ENCODE measurements around the gene NPR1.
"Not testable (repeated sequence)": the region's sequence is repeated elsewhere in the genome, so short reads cannot be mapped to it uniquely, and the experiment has no call there.

NPR1 gene

DNA sequence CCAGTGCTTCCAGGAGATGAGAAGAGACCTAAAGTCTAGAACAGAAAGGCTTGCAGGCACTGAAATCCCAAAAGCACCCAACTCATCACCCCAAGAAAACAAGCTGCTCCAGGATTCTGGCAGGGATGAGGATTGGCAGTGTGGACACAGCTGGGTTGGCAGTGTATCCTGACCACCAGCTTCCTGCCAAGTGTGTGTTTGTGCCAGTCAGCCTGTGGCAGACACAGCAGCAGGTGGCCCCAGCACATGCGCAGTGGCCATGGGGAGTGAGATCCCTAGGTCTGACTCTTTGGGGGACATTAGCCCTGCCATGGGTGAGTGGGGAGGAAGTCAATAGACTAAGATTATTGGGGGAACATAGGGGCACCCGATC is 28.6 kb upstream of the NPR1 start:
- peak; percentile 74 for DNase-seq

DNA sequence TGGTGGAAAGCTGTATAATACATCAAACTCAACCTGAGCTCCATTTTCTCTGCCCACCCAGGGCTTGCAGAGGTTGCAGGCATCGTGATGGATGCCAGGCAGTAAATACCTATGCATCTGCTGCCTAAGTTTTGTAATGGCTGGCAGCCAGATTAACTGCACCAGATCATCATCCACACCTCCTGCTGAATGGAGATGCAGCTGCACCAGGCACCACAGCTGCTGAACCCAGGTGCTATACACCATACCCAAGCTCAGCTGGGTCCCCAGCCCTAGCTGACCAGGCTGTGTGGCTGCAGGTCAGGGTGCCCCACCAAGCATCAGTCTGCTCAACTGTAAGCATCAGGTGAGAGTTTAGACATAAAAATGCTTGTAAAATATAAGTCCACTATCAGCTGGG is 26.7 kb upstream of the NPR1 start:
- DNase-seq: no peak

DNA sequence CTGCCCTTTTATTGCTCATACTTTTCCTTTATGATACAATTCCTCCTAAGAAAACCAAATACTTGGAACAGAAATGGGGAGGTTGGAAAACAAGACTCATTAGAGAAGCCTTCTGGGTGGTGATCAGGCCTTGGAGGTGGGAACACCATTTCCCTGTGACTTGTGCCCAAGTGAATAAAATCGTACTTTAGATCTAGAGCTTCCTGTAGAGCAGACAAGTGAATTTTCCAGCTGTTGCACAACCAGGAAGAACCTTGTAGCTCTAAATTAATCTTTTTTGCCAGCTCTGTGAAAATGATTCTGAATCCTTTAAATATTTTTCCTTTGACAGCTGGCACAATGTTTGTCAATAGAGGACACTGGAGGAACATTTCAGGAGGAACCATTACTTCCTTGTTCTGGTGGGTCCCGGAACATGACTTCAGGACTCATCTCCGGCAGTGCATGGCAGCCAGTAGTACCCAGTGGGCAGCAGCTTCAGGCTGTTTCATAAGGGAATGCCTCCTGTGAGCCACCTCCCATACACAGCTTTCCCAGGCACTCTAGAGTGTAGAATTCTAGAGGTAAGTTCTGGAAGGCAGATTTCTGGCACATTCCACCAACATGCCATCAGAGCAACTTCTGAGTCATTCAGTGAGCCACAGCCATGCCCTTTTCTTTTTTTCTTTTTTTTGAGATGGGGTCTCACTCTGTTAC is 25.5 kb upstream of the NPR1 start:
- DNase-seq: no peak

DNA sequence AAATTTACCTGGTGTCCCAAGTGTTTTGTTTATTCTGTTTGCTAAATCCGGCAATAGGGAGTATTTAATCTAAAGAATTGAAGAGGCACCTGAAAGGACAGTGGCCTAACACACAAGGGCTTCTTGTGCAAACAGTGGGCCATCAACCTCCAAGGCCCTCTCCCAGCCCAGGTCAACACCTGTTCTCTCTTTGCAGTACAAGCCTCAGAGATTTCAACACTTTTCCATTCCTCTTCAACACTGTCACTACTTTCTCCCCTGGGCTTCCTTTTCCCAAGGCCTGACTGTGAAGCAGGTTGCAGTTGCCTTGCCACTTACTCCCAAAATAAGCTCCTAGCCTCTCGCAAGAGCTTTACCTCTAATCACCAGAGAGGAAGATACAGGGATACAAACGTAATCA is 23.2 kb upstream of the NPR1 start:
- DNase-seq: peak; percentile 67

DNA sequence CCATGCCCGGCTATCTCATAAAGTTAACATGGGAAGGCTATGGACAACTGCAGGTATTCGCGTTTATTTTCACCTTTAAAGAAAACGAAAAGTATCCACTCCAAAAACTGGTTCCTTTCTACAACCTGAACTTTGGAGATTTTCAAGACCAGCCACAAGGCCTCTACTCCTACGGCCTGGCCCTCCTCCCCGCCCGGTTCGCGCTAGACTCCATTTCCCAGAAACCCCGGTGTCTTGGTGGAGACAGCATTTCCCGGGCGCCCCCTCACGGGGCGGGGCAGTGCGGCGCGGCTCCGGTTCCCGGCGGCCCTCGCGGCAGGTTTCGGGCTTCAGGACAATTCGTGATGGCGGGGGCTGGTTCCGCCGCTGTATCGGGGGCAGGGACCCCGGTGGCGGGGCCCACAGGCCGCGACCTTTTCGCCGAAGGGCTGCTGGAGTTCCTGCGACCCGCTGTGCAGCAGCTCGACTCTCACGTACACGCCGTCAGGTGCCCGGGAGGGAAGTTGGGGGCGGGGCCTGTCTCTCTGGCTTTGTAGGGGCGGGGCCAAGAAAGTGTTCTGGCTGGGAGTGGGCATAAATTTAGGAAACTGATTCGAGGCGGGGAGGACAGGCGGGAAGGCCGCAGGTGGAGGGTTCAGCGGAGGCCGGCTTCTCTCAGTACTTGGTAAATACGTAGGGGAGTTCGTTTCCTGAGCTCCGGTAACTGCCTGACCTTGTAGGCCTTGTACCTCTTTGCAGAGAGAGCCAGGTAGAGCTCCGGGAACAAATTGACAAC is 19.9 kb upstream of the NPR1 start, which contains the start of gene SNAPIN:
TSS of gene SNAPIN (plus strand) at position 304 of the 775 bp plus-strand sequence. CDS start at position 345, 41 bp downstream.
- DNase-seq: peak; percentile 88

DNA sequence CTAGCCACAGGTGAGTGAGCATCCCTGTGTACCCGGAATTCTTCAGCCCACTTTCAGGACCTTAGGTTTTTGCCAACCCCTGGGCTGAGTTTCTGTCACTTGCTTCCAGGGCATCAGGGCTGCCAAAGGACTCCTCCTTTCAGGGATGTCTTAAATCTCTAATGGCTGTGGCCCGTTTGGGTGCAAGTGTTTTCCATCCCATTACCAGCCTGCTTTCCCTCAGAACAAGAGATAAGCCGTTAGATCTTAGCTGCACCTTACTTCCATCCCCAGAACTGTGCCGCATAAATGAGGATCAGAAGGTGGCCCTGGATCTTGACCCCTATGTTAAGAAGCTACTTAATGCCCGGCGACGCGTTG is 19.3 kb upstream of the NPR1 start:
- DNase-seq: no peak

DNA sequence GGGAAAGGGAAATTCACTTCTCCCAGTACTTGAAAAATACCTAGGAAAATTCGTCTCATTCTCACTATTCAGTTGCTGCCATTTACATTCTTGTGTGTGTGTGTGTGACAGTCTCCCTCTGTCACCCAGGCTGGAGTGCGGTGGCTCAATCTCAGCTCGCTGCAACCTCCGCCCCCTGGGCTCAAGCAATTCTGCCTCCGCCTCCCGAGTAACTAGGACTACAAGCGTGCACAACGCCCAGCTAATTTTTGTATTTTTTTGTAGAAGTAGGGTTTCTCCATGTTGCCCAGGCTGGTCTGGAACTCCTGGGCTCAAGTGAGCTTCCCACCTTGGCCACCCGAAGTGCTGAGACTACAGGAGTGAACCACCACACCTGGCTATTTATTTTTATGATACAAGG is 18.8 kb upstream of the NPR1 start:
- DNase-seq: no peak

DNA sequence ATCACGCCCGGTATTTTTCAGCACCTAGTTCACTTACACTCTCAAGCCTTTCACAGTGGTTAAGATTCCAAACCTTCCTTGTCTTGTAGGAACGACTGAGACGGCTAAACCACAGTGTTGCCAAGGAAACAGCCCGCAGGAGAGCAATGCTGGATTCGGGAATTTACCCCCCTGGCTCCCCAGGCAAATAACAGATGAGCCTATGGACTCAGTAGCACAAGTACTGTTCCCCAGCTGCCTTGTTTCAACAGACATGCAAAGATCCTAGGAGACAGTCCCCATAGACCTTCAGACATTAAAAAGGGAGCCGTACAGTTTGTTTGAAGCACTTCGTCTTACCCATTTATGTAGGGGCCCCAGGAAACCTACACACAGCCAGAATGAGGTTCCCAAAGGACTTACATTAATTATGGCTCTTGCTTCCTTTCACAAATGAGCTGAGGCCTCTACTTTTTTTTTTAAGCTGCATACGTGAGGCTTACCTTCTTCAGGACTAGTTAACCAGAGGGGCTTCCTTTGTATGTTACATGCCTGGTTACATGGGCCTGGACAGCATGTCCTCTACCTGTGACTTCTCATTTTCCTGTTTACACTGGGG is 17.3 kb upstream of the NPR1 start:
- DNase-seq: no peak

DNA sequence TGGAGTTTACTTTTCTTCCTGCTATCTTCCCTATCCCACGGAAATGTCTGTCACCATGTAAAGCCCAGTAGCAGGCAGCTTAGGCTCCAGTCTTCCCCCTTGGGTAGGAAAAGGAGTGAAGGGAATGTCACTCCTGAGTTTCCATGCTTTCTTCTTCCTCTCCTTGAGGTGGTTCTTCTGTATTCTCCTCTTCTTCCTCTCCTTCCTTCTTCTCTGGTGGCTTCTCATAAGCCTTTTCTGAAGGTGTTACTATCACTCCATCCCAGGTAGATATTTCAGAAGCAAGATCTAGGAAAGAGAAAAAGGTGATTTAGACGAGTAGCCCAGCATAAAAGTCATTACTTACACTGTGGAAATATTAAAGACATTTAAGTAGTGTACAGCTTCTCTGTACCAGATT is 16.2 kb upstream of the NPR1 start:
- no peak for DNase-seq

DNA sequence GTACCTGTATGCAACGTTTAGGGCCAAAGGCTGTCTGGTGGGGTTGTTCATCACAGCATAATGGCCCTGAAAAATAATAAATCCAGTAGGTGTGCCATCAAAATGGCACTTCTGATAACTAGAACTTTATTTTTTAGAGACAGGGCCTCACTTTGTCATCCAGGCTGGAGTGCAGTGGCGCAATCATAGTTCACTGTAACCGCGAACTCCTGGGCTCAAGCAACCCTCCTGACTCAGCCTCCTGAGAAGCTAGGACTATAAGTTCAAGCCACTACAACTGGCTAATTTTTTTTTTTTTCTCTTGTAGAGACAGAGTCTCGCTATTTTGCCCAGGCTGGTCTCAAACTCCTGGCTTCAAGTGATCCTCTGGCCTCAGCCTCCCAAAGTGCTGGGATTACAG is 15.3 kb upstream of the NPR1 start:
- no peak for DNase-seq

DNA sequence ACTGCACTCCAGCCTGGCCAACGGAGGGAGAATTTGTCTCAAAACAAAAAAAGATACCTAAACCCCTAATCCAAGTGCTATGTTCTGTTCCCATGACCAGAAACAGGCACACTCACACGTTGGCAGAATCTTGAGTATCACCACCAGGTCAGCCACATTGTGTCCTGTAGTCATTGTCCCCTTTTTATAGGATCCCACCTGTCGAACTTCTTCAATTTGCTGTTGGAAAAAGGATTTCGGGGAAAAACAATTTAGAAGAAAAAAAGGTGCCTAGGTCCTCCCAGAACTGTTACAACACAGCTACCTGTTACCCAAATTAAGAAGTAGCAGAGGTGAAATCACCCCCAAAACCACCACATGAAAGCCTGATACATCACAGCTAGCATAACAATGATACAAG is 11.0 kb upstream of the NPR1 start:
- no peak for DNase-seq

DNA sequence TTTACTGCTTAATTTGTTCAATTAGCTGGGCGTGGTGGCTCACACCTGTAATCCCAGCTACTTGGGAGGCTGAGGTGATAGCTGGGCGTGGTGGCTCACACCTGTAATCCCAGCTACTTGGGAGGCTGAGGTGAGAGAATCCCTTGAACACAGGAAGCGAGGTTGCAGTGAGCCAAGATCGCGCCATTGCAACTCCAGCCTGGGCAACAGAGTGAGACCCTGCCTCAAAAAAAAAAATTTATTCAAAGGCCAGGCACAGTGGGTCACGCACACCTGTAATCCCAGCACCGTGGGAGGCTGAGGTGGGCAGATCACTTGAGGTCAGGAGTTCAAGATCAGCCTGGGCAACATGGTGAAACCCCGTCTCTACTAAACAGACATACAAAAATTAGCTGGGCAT is 9.8 kb upstream of the NPR1 start:
- DNase-seq: not testable (repeated sequence)

DNA sequence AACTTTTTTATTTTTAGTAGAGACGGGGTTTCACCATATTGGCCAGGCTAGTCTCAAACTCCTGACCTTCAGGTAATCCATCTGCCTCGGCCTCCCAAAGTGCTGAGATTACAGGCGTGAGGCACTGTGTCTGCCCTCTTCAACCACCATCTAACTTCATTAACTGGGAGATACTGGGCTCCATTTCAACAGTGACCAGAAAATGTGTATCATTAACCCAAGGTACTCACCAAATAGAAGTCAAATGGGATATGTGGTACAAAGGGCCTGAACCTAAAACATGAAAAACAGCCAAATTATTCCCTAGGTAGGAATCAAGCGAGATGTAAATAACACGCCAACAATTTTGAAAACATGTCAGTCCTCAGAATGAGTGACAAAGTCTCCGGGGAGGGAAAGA is 8.9 kb upstream of the NPR1 start:
- no peak for DNase-seq

DNA sequence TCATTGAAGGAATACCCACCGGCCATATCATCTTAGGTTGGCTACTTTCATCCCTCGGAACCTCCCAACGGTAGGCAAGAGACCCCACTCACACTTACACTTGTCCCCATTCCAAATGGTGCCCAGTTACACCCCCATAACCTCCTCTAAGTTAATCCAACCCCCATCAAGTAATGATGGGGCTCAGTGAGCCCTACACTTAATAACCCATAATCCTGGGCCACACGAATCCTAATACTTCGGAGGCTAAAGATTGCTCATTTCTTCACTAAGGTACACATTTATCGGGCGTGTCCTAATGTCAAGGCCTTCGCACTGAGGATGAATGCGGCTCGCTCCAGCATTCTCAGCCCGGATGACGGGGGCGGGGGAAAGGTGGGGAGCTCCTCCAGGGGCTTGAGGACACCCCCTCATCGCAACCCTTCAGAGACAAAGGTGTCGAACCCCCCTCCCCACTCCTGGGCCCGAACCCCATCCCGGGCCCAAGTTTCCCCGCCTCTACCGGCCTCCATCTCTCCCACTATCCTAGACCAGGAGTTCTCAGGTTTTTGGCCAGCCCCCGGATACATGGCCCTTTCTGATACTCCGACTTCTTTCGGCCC is 8.1 kb upstream of the NPR1 start:
- no peak for DNase-seq

DNA sequence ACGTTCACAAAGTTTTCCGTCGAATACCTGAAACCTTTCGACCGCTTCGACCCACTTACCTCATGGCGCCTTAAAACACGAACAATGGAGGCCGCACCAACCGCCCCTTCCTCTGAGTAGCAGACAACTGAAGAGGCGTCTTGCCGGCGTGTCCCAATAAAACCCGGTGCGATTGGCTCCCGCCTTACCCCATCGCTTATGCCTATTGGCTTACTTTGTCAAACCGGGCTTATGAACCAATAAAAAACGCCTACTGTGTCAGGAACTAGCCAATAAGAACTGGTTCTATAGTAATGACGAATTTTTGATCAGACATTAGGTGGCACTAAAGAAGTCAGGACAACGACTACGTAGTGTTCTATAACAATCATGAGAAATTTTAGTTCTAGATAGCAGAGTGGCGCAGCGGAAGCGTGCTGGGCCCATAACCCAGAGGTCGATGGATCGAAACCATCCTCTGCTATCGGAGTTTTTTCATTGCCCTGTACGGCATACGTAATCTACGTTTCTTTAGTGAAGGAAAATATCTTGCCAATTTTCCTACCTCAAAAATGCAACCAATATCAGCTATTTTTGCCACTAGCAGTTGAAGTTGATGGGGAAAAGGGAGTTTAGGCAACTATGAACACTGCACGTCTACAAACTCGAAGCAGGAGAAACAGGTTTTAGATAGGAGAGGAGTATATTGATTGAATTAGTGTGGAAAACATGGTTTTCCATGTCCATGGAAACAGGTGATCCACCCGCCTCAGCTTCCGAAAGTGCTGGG is 7.4 kb upstream of the NPR1 start, which contains the start of gene ILF2:
TSS of gene ILF2 (minus strand) at position 135 of the 769 bp plus-strand sequence. CDS start at position 64, 71 bp downstream.
- peak; percentile 100 for DNase-seq

DNA sequence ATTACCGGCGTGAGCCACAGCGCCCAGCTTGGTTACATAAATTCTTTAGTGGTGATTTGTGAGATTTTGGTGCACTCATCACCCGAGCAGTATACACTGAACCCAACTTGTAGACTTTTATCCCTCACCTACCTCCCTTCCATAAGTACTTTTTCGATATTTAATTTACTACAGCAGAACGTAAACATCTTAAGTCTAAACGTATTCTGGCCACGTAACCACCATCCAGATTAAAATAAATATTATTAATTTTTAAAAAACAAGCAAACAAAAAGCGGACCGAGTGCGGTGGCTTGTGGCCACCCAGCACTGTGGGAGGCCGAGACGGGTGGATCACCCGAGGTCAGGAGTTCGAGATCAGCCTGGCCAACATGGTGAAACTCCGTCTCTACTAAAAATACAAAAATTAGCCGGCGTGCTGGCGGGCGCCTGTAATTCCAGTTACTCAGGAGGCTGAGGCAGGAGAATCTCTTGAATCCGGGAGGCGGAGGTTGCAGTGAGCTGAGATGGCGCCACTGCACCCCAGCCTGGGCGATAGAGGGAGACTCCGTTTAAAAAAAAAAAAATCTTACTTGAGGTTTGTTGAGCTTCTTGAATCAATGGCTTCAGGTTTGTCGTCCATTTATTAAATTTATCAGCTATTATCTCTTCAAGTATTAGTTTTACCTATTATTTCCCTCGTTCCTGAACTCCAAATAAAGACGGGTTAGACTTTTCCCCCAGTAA is 6.7 kb upstream of the NPR1 start:
- DNase-seq: not testable (repeated sequence)

DNA sequence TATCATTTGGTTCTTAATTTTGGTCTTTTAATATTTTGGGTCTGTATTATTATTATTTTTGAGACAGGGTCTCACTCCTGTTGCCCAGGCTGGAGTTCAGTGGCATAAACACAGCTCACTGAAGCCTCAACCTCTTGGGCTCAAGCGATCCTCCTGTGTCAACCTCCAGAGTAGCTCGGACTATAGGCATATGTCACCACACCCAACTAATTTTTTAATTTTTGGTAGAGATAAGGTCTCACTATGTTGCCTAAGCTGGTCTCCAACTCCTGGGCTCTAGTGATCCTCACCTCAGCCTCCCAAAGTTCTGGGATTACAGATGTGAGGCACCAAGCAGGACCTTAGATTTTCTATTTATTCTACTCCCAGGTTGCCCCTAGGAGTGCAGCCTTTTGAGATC is 5.0 kb upstream of the NPR1 start:
- DNase-seq: no peak

DNA sequence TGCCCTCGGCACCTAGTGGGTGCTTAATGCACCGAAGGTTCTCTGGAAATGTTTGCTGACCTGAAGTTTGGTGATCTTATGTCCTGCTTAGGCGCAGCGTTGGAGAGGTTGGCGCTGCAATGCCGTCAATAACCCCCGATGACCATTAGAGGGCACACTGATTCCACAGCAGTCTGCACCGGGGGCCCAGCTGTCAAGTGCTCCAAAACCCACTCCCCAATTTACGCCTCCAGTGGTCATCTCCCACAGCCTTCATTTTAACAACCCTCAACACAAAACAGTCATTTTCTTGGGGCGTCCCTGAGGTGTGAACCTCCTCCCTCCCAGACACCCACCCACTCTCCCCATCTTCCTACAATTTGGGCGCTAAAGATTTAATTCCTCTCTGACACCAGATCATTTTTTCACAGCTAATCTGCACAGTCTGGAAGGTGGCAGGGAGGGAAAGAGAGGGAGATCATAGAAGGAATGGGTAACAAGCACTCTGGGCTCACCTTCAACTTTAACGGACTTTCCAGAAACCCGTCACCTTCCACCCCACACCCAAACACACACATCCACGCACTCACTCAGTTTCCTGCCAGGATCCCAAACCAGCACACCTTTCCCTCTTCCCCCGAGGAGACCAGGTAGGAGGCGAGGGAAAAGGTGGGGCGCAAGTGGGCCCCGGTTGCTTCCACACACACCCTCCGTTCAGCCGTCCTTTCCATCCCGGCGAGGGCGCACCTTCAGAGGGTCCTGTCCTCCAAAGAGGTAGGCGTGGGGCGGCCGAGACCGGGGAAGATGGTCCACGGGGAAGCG is 570 bp upstream of the NPR1 start:
- DNase-seq: peak; percentile 23

DNA sequence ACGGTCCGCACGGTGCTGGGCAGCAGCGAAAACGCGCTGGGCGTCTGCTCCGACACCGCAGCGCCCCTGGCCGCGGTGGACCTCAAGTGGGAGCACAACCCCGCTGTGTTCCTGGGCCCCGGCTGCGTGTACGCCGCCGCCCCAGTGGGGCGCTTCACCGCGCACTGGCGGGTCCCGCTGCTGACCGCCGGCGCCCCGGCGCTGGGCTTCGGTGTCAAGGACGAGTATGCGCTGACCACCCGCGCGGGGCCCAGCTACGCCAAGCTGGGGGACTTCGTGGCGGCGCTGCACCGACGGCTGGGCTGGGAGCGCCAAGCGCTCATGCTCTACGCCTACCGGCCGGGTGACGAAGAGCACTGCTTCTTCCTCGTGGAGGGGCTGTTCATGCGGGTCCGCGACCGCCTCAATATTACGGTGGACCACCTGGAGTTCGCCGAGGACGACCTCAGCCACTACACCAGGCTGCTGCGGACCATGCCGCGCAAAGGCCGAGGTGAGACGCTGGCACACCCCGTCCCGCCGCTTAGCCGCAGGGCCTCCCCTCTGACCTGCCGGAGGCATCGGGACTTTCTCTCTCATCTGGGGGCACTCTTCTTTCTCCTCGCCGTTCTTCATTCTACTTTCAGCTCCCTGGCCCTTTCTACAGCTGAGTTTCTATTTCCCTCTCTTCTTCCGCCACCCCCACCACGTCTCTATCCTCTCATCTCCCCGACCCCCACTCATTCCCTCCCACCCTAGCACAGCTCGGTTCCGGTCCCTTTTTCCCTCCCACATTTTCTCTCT is 1.0 kb downstream of the NPR1 start:
- no peak for DNase-seq

DNA sequence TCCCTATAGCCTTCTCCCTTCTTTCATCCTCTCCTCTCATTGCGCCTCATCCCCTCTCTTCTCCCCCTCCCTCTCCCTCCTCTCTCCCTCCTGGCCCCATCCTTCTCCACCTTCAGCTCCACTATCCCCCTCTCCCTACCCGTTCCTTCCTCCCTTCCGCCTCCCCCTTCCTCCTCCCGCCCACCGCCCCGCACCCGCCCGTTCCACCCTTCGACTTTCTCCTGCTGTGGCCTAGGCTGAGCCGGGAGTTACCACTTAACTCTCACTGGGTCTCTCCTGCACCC is 1.6 kb downstream of the NPR1 start:
- no peak for DNase-seq

DNA sequence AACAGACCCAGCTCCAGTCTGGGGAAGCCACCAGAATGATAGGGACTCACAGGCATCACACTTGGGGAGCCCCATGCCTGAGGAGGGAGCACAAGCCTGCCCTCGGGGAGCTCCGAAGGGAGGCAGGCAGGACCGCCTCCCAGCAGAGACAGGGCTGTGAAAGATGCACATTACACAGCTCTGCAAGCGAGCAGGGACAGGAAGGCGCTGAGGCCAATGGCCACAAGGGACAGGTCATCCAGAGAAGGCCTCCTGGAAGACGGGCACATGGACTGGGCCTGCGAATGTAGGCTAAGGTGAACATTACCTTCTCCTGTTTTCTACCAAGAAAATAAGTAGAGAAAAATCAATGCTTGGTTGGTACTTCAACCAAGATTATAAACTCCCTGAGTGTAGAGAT is 4.2 kb downstream of the NPR1 start:
- DNase-seq: no peak

Measured in DMS153 (cell line).